ENCODE measurements around the gene DECR2.

DNA sequence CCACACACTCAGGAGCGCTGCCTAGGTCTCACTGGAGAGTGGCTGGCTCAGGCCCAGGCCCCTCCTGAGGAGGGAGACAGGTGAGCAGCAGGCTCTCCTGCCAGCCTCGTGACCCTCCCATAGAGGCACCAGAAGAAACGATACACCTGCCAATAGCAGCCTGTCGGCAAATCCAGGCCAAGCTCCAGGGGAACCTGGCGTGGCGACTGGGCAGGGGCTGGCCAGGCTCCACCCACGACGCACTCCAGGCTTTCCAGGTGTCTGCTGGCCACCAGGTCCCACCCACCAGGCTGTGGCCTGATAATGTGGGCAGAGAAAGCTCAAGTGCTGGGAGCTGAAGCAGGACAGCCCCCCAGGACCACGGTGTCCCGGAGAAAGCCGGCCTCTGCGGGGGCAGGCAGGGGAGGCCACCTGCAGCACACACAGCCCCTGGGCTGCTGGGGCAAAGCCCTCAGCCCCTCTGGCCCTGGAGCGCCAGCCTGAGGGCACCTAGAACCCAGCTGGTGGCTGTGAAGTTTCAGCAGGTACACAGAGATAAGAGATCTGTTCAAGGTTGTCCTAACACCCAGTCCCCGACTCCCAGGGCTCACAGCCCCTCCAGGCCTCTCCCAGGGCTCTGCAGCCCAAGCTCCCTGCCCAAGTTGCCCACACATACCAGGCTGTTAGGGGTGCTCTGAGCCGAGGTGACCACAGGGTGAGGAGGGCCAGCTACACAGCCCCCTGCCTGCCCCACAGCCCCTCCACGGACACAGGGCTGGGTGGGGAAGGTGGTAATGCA, 22.3 kb upstream of the DECR2 start:
- TF ChIP-seq, protein P1, sequence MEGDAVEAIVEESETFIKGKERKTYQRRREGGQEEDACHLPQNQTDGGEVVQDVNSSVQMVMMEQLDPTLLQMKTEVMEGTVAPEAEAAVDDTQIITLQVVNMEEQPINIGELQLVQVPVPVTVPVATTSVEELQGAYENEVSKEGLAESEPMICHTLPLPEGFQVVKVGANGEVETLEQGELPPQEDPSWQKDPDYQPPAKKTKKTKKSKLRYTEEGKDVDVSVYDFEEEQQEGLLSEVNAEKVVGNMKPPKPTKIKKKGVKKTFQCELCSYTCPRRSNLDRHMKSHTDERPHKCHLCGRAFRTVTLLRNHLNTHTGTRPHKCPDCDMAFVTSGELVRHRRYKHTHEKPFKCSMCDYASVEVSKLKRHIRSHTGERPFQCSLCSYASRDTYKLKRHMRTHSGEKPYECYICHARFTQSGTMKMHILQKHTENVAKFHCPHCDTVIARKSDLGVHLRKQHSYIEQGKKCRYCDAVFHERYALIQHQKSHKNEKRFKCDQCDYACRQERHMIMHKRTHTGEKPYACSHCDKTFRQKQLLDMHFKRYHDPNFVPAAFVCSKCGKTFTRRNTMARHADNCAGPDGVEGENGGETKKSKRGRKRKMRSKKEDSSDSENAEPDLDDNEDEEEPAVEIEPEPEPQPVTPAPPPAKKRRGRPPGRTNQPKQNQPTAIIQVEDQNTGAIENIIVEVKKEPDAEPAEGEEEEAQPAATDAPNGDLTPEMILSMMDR (conservative IDR thresholded peaks at IDR 0.05), result no peak
- TF ChIP-seq ZFX (IDR thresholded peaks at IDR 0.05), result no peak

Measured in C4-2B (cell line).